ENCODE measurements around the gene HSD3B7.

DNA sequence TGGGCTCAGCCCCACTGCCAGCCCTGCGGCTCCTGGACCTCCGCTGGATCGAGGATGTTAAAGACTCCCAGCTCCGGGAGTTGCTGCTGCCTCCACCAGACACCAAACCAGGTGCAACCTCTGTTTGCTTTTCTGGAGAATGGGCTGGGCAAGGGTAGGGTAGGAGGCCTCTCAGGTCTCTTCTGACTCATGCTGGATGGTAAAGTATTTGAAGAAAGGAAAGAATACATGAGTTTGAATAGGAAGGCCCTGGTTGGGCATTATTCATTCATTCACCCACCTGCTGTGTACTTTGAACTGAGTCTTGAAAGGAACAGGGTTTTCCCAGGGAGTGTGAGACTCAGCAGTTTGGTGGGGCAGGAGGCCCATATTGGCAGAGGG, 42.6 kb upstream of the HSD3B7 start:
- TF ChIP-seq, protein P1, sequence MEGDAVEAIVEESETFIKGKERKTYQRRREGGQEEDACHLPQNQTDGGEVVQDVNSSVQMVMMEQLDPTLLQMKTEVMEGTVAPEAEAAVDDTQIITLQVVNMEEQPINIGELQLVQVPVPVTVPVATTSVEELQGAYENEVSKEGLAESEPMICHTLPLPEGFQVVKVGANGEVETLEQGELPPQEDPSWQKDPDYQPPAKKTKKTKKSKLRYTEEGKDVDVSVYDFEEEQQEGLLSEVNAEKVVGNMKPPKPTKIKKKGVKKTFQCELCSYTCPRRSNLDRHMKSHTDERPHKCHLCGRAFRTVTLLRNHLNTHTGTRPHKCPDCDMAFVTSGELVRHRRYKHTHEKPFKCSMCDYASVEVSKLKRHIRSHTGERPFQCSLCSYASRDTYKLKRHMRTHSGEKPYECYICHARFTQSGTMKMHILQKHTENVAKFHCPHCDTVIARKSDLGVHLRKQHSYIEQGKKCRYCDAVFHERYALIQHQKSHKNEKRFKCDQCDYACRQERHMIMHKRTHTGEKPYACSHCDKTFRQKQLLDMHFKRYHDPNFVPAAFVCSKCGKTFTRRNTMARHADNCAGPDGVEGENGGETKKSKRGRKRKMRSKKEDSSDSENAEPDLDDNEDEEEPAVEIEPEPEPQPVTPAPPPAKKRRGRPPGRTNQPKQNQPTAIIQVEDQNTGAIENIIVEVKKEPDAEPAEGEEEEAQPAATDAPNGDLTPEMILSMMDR (conservative IDR thresholded peaks at IDR 0.05; ENCODE audit: low read length) = no peak
- no peak for TF ChIP-seq EZH2phosphoT487 (IDR thresholded peaks at IDR 0.05; ENCODE audit: borderline replicate concordance, low read depth, low read length)

Measured in OCI-LY7 (cell line).